Smooth muscle cell (in vitro differentiated cells): Measurements from ENCODE around the gene HEATR1. TPM values are rescaled to one million over a fixed set of nuclear protein-coding genes. Genes with fewer than 3 reads are reported as not detected.

Experiments used
- DNase-seq: peaks from one replicate; lab custom pipeline; 2025; ENCODE audit not compliant: unreplicated experiment; lab: John Stamatoyannopoulos, UW
- H2AFZ ChIP-seq: fragments of 200-600 bp; sonication (generic); 2 replicates; pipeline ENCODE4 v1.6.0; 2016; ENCODE audit warnings: antibody characterized with exemption, low read depth, mild to moderate bottlenecking
- H3F3A ChIP-seq: fragments of 200-600 bp; sonication (generic); 2 replicates; pipeline ENCODE4 v1.6.0; 2017; ENCODE audit warnings: antibody characterized with exemption, low read depth
- H3K27ac ChIP-seq: fragments of 200-600 bp; sonication (generic); 2 replicates; pipeline ENCODE4 v1.5.1; 2016; ENCODE audit warnings: low read depth, mild to moderate bottlenecking
- H3K27me3 ChIP-seq: fragments of 200-600 bp; sonication (generic); 2 replicates; pipeline ENCODE4 v1.6.1; 2016; ENCODE audit warnings: low read depth, mild to moderate bottlenecking
- H3K36me3 ChIP-seq: fragments of 200-600 bp; sonication (generic); 2 replicates; pipeline ENCODE4 v1.5.1; 2016; ENCODE audit warnings: low read depth
- H3K4me1 ChIP-seq: fragments of 200-600 bp; sonication (generic); 2 replicates; pipeline ENCODE4 v1.5.1; 2016; ENCODE audit warnings: low read depth
- H3K4me2 ChIP-seq: fragments of 200-600 bp; sonication (generic); 2 replicates; pipeline ENCODE4 v1.6.0; 2016; ENCODE audit warnings: mild to moderate bottlenecking
- H3K4me3 ChIP-seq: fragments of 200-600 bp; sonication (generic); 2 replicates; pipeline ENCODE4 v1.5.1; 2016; ENCODE audit warnings: mild to moderate bottlenecking
- H3K79me2 ChIP-seq: fragments of 200-600 bp; sonication (generic); 2 replicates; pipeline ENCODE4 v1.6.0; 2016; ENCODE audit warnings: low read depth, mild to moderate bottlenecking
- H3K9ac ChIP-seq: fragments of 200-600 bp; sonication (generic); 2 replicates; pipeline ENCODE4 v1.6.0; 2016; ENCODE audit warnings: low read depth
- H3K9me3 ChIP-seq: fragments of 200-600 bp; sonication (generic); replicated peaks from 2 replicates; pipeline ENCODE4 v1.5.1; 2016; ENCODE audit warnings: low read depth
- H4K20me1 ChIP-seq: fragments of 200-600 bp; sonication (generic); 2 replicates; pipeline ENCODE4 v1.6.0; 2016; ENCODE audit warnings: low read depth
- CTCF ChIP-seq: fragments of 200-600 bp; sonication (generic); IDR thresholded peaks from 2 replicates; pipeline ENCODE4 v1.5.1; 2017; ENCODE audit warnings: borderline replicate concordance, mild to moderate bottlenecking, antibody characterized with exemption; ENCODE audit not compliant: insufficient read depth, poor library complexity, severe bottlenecking
- WGBS: methylation state at CpG from one replicate; pipeline ENCODE4 v1.1.7; 2016; ENCODE audit warnings: low lambda C conversion rate; 5-methylcytosine and 5-hydroxymethylcytosine counted together
- polyA plus RNA-seq: library from polyadenylated mRNA; unstranded; fragments of >200 nt; fragmentation: Nextera tagmentation; extraction: Ambion mirVana; gene quantifications from 2 replicates; pipeline ENCODE4 v1.2.1, GENCODE V29; 2016
- total RNA-seq: library from RNA; depleted of rRNA; stranded (reverse); fragments of >200 nt; gene quantifications from 2 replicates; pipeline ENCODE4 v1.2.3, GENCODE V29; 2014

The HEATR1 gene
- total and polyA plus RNA-seq, 2 experiments from 2014 or later = 6.9 to 25.3 TPM

DNA sequence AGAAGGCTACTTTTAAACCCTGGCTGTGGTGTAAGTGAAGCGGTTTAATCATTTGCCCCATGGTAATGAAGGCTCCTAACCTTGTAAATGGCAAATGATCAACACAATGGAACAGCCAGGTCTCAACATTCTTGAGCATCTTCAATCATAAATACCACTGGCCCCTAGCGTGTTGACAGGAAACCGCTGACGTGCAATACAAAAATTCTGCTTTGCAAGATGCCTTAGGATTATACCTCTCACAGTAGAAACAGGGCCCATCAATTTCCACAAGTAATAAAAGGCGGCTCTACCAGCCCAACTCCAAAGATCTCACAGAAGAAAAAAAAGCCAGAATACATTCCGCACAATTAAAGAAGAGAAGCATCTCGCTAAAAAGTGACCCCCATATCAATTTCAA, 47.7 kb downstream of the HEATR1 start:
- H3F3A ChIP-seq = no peaks in the 10 kb centered on the region
- no peaks in the 10 kb centered on the region for H3K4me1 ChIP-seq
- no peak for DNase-seq
- H2AFZ ChIP-seq = no peak overlapping the region
- no peak overlapping the region for H3K9ac ChIP-seq
- no peak overlapping the region for H3K4me2 ChIP-seq
- no peaks in the 10 kb centered on the region for H3K9me3 ChIP-seq
- WGBS = 96% methylated on average over 7 of the region's 7 CpGs
- no peak overlapping the region for H3K27ac ChIP-seq
- H3K4me3 ChIP-seq = no peak overlapping the region
- no peaks in the 10 kb centered on the region for H3K27me3 ChIP-seq
- no peaks in the 10 kb centered on the region for H3K79me2 ChIP-seq
- no peak for TF ChIP-seq CTCF
- H3K36me3 ChIP-seq = peaks cover 32% of the 10 kb centered on the region
- H4K20me1 ChIP-seq = no peaks in the 10 kb centered on the region

- H3F3A ChIP-seq = no peaks in the 10 kb centered on the region
- 75% methylated on average over 8 of the region's 8 CpGs for WGBS
- H4K20me1 ChIP-seq = no peaks in the 10 kb centered on the region
- no peak for TF ChIP-seq CTCF
- H3K4me2 ChIP-seq = no peak overlapping the region
- H3K27ac ChIP-seq = no peak overlapping the region
- no peak overlapping the region for H3K9ac ChIP-seq
- no peak overlapping the region for H3K4me3 ChIP-seq
- DNase-seq = no peak
- no peaks in the 10 kb centered on the region for H3K4me1 ChIP-seq
- H3K9me3 ChIP-seq = no peaks in the 10 kb centered on the region
- no peak overlapping the region for H2AFZ ChIP-seq
- peaks cover 43% of the 10 kb centered on the region for H3K36me3 ChIP-seq
- H3K79me2 ChIP-seq = no peaks in the 10 kb centered on the region
- no peaks in the 10 kb centered on the region for H3K27me3 ChIP-seq
Measured at GRCh38 chr1:236553370-236553769, 50.9 kb downstream of the HEATR1 start.

DNA sequence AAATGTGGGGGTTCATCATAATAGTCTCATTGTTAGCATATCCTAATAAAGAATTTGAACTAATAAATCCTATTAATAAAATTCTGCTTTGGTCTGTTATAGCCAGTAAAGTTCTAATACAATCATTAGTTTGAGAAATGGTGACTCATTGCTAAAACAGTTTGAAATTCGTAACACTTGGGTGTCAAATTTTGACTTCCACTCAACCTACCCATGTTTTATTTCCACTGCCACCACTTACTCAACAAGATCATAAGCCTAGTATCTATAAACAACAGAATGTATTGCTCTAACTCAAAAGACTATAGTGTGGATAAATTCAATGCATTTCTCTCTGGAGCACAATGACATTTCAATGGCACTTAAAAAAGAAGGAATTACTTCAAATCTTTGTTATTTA, 51.4 kb downstream of the HEATR1 start:
- H3K36me3 ChIP-seq = peaks cover 43% of the 10 kb centered on the region

More for the DNA sequence above, 51.4 kb downstream of the HEATR1 start:
- Histone ChIP-seq H3K79me2 (no peaks in the 10 kb centered on the region), H3K9me3 (no peaks in the 10 kb centered on the region), H3K4me3 (no peak overlapping the region), H3F3A (no peaks in the 10 kb centered on the region), H3K27me3 (no peaks in the 10 kb centered on the region), H3K4me2 (no peak overlapping the region), H3K4me1 (no peaks in the 10 kb centered on the region), H4K20me1 (no peaks in the 10 kb centered on the region), H3K9ac (no peak overlapping the region), H3K27ac (no peak overlapping the region), H2AFZ (no peak overlapping the region)
- no peak for TF ChIP-seq CTCF
- no peak for DNase-seq
- 0% methylated on average over 1 of the region's 1 CpG for WGBS
